Activated CD4-positive, alpha-beta T cell treated with anti-CD3 and anti-CD28 coated beads for 4 hours (primary cell): ENCODE data around the gene COLEC12.

Experiments used
- DNase-seq, 2 donors: peaks; one replicate each; pipeline ENCODE4 v3.0.0-alpha.2; 2020

COLEC12 gene

GRCh38 chr18:473802-474201, 26.7 kb downstream of the COLEC12 start:
- DNase-seq, result no peak

- DNase-seq, result no peak
These were observed 28.8 kb downstream of the COLEC12 start for GRCh38 chr18:471716-472115.

GRCh38 chr18:470661-471501, 29.6 kb downstream of the COLEC12 start:
- no peak for DNase-seq

- no peak for DNase-seq
These were observed 31.3 kb downstream of the COLEC12 start for GRCh38 chr18:468955-469790.

GRCh38 chr18:463827-464541, 36.5 kb downstream of the COLEC12 start:
- DNase-seq, result no peak

- DNase-seq, result no peak
These were observed 37.1 kb downstream of the COLEC12 start for GRCh38 chr18:463403-463802.

GRCh38 chr18:461762-462161, 38.7 kb downstream of the COLEC12 start:
- DNase-seq, result no peak

- no peak for DNase-seq
These were observed 39.7 kb downstream of the COLEC12 start for GRCh38 chr18:460791-461190.

- no peak for DNase-seq
These were observed 40.5 kb downstream of the COLEC12 start for GRCh38 chr18:459814-460593.

GRCh38 chr18:457521-458412, 42.7 kb downstream of the COLEC12 start:
- no peak for DNase-seq

GRCh38 chr18:457140-457519, 43.4 kb downstream of the COLEC12 start:
- DNase-seq, result no peak

GRCh38 chr18:456361-457139, 44.0 kb downstream of the COLEC12 start:
- DNase-seq, result no peak

- DNase-seq, result no peak
These were observed 47.1 kb downstream of the COLEC12 start for GRCh38 chr18:453400-453799.

GRCh38 chr18:452816-453215, 47.7 kb downstream of the COLEC12 start:
- DNase-seq, result no peak

GRCh38 chr18:449374-449773, 51.1 kb downstream of the COLEC12 start:
- no peak for DNase-seq

GRCh38 chr18:448116-448790, 52.2 kb downstream of the COLEC12 start:
- no peak for DNase-seq

GRCh38 chr18:446941-447560, 53.5 kb downstream of the COLEC12 start:
- DNase-seq, result no peak

GRCh38 chr18:445055-445454, 55.4 kb downstream of the COLEC12 start:
- no peak for DNase-seq

- DNase-seq, result no peak
These were observed 61.9 kb downstream of the COLEC12 start for GRCh38 chr18:438571-438970.

GRCh38 chr18:435940-436339, 64.6 kb downstream of the COLEC12 start:
- DNase-seq, result no peak
